ENCODE results near the gene IFNG-AS1.

IFNG-AS1 gene

GRCh38 chr12:68018315-68018714 lies 29.1 kb downstream of the IFNG-AS1 start:
- TF ChIP-seq CTCF (IDR thresholded peaks at IDR 0.05; ENCODE audit: extremely low read depth, missing control alignments): no peak
- DNase-seq (ENCODE audit: low spot score): no peak

GRCh38 chr12:68020049-68020448 lies 30.8 kb downstream of the IFNG-AS1 start:
- no peak for DNase-seq (ENCODE audit: low spot score)
- no peak for TF ChIP-seq CTCF (IDR thresholded peaks at IDR 0.05; ENCODE audit: extremely low read depth, missing control alignments)

- DNase-seq (ENCODE audit: low spot score): no peak
- no peak for TF ChIP-seq CTCF (IDR thresholded peaks at IDR 0.05; ENCODE audit: extremely low read depth, missing control alignments)
Measured at GRCh38 chr12:68020699-68021098, 31.5 kb downstream of the IFNG-AS1 start.

- no peak for DNase-seq (ENCODE audit: low spot score)
- no peak for TF ChIP-seq CTCF (IDR thresholded peaks at IDR 0.05; ENCODE audit: extremely low read depth, missing control alignments)
Measured at GRCh38 chr12:68028647-68029046, 39.4 kb downstream of the IFNG-AS1 start.

- TF ChIP-seq CTCF (IDR thresholded peaks at IDR 0.05; ENCODE audit: extremely low read depth, missing control alignments): no peak
- no peak for DNase-seq (ENCODE audit: low spot score)
Measured at GRCh38 chr12:68030248-68030647, 41.0 kb downstream of the IFNG-AS1 start.

GRCh38 chr12:68031174-68031573 lies 41.9 kb downstream of the IFNG-AS1 start:
- no peak for DNase-seq (ENCODE audit: low spot score)
- no peak for TF ChIP-seq CTCF (IDR thresholded peaks at IDR 0.05; ENCODE audit: extremely low read depth, missing control alignments)

GRCh38 chr12:68031881-68032739 lies 42.9 kb downstream of the IFNG-AS1 start:
- no peak for TF ChIP-seq CTCF (IDR thresholded peaks at IDR 0.05; ENCODE audit: extremely low read depth, missing control alignments)
- no peak for DNase-seq (ENCODE audit: low spot score)

Measured in GM20000 (cell line).